Mesodermal cell (in vitro differentiated cells): ENCODE data around the gene CAPZA1.
A peak's percentile ranks its signal among the peaks of the same experiment; 100 is the strongest.

Source experiments
- H3K27ac ChIP-seq: 2 replicates; pipeline ENCODE4 v1.7.0; 2013; ENCODE audit warnings: mild to moderate bottlenecking, low read depth, low read length, moderate library complexity; ENCODE audit not compliant: severe bottlenecking
- H3K36me3 ChIP-seq: 2 replicates; pipeline ENCODE4 v1.7.1; 2013; ENCODE audit warnings: mild to moderate bottlenecking, low read length, moderate library complexity; ENCODE audit not compliant: control insufficient read depth, insufficient read depth
- H3K4me1 ChIP-seq: one replicate; pipeline ENCODE4 v1.7.1; 2013; ENCODE audit warnings: mild to moderate bottlenecking, low read length; ENCODE audit not compliant: insufficient read depth, control insufficient read depth, poor library complexity, severe bottlenecking
- H3K4me3 ChIP-seq: 2 replicates; pipeline ENCODE4 v1.7.0; 2013; ENCODE audit warnings: low read length, control low read depth, mild to moderate bottlenecking; ENCODE audit not compliant: insufficient read depth, poor library complexity, severe bottlenecking; ENCODE audit errors: extremely low read depth
- H3K9me3 ChIP-seq: 2 replicates; pipeline ENCODE4 v1.7.1; 2013; ENCODE audit warnings: mild to moderate bottlenecking, low read length, moderate library complexity; ENCODE audit not compliant: control insufficient read depth
- WGBS, 2 experiments: methylation state at CpG; one replicate each; pipeline ENCODE4 v1.1.5; 2013; ENCODE audit warnings: missing lambda C conversion rate in 2 of 2; ENCODE audit not compliant: insufficient coverage in 2 of 2; 5-methylcytosine and 5-hydroxymethylcytosine counted together

Gene CAPZA1

DNA sequence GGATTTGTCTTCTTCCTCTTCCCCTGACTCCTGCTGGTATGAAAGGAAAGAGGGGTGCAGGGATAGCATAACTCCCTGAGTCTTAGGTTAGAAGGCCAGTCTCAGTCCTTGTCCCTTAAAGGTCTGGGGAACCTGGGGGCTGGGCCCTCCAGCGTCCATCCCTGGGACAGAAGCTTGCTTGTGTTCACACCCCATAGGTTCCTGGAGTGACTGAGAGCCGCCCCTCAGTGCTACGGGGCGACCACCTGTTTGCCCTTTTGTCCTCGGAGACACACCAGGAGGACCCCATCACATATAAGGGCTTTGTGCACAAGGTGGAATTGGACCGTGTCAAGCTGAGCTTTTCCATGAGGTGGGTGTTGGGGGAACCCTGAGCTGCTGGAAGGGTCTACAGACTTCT lies 74.2 kb downstream of the CAPZA1 start:
- Histone ChIP-seq H3K4me1 (peaks cover 8% of the 10 kb centered on the region), H3K36me3 (peaks cover 73% of the 10 kb centered on the region), H3K9me3 (no peaks in the 10 kb centered on the region), H3K4me3 (no peak overlapping the region), H3K27ac (no peak overlapping the region)
- 75 to 81% methylated on average over 4 to 5 of the region's 6 CpGs for WGBS, 2 experiments

GRCh38 chr1:112694363-112694929 lies 74.8 kb downstream of the CAPZA1 start:
- Histone ChIP-seq H3K4me3 (no peak overlapping the region), H3K9me3 (no peaks in the 10 kb centered on the region), H3K36me3 (peaks cover 77% of the 10 kb centered on the region), H3K27ac (no peak overlapping the region), H3K4me1 (peaks cover 14% of the 10 kb centered on the region)
- 92 to 100% methylated on average over 9 to 13 of the region's 15 CpGs for WGBS, 2 experiments

GRCh38 chr1:112695276-112695675 lies 75.6 kb downstream of the CAPZA1 start:
- H3K4me1 ChIP-seq: peaks cover 23% of the 10 kb centered on the region
- no peak overlapping the region for H3K27ac ChIP-seq
- no peaks in the 10 kb centered on the region for H3K9me3 ChIP-seq
- no peak overlapping the region for H3K4me3 ChIP-seq
- peaks cover 76% of the 10 kb centered on the region for H3K36me3 ChIP-seq
- WGBS, 2 experiments: 95 to 96% methylated on average over 6 to 8 of the region's 9 CpGs

DNA sequence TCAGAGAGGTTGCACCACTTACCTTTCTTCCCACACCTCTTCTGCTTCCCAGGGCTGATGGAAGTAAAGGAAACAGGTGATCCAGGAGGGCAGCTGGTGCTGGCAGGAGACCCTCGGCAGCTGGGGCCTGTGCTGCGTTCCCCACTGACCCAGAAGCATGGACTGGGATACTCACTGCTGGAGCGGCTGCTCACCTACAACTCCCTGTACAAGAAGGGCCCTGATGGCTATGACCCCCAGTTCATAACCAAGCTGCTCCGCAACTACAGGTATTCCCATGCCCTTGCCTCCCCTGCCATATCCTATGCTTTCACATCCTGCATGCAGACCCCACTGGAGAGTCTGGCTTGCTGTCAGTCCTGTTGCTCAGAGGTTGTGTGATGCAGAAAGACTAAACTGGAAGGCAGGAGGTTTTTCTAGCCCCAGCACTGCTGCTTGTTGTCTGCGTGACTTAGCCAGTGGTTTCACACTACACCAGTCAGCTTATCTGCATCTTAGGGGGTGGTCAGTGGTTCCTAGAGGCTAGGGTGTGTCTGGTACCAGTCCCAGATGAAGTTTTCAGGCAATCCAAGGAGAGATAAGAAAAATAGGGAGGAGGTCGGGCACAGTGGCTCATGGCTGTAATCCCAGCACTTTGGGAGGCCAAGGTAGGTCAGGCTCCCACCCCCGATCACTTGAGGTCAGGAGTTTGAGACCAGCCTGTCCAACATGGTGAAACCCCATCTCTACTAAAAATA lies 77.1 kb downstream of the CAPZA1 start:
- WGBS, 2 experiments: 91 to 95% methylated on average over 4 to 6 of the region's 7 CpGs
- Histone ChIP-seq H3K4me3 (no peak overlapping the region), H3K27ac (no peak overlapping the region), H3K4me1 (peaks cover 37% of the 10 kb centered on the region), H3K36me3 (peaks cover 76% of the 10 kb centered on the region), H3K9me3 (no peaks in the 10 kb centered on the region)

DNA sequence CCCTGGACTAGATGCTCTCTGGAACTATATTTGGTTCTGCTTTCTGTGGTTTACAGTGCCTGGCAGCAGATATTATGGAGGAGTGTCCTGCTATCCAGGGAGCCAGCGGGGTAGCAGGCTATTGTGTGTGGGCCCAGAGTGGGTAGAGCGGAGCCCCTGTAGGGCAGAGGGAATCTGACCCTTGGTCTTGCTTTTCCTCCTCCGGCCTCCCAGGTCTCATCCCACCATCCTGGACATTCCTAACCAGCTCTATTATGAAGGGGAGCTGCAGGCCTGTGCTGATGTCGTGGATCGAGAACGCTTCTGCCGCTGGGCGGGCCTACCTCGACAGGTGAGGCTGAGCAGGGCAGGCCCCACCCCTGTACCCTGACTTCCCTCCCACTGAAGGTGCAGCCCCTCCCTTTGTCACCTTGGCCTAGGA lies 78.2 kb downstream of the CAPZA1 start:
- Histone ChIP-seq H3K36me3 (peaks cover 76% of the 10 kb centered on the region), H3K9me3 (no peaks in the 10 kb centered on the region), H3K4me1 (peaks cover 47% of the 10 kb centered on the region), H3K27ac (no peak overlapping the region), H3K4me3 (no peak overlapping the region)
- 80 to 99% methylated on average over 1 to 7 of the region's 9 CpGs for WGBS, 2 experiments

DNA sequence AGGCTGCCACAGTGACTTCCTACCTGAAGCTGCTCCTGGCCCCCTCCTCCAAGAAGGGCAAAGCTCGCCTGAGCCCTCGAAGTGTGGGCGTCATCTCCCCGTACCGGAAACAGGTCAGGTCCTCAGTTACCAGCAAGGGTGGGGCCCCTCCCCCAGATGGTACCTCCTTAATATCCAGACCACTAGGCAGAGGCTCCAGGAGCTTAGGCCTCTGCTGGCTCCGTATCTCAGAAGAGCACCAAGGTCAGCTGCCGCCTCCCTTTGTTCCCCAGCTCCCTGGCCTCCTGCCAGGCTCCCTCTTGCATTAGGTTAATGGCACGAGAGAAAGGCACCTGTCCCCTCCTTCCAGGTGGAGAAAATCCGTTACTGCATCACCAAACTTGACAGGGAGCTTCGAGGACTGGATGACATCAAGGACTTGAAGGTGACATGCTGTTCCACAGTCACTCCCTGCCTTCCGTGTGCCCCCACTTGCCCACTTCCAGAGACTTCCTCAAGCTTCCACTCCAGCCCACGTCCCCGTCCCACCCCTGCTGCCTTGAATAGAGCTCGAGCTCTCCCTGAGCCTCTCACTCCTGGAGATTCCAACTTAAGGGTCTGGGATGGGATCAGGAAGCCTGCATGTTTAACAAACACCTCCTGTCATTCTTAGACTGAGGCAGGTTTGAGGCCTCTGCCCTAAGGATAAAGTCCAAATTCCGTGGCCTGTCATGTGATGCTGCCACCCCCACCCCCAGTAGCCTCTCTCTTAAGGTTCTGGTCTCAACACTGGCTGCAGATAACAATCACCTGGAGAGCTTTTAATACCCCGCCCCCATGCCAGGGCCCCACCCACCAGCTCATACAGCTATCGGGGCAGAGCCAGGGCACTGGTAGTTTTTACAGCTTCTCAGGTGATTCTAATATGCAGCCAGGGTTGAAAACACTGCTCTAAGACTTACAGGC lies 79.0 kb downstream of the CAPZA1 start:
- H3K27ac ChIP-seq: no peak overlapping the region
- H3K36me3 ChIP-seq: peaks cover 79% of the 10 kb centered on the region
- peaks cover 56% of the 10 kb centered on the region for H3K4me1 ChIP-seq
- no peaks in the 10 kb centered on the region for H3K9me3 ChIP-seq
- WGBS, 2 experiments: 85 to 86% methylated on average over 11 to 15 of the region's 17 CpGs
- no peak overlapping the region for H3K4me3 ChIP-seq

DNA sequence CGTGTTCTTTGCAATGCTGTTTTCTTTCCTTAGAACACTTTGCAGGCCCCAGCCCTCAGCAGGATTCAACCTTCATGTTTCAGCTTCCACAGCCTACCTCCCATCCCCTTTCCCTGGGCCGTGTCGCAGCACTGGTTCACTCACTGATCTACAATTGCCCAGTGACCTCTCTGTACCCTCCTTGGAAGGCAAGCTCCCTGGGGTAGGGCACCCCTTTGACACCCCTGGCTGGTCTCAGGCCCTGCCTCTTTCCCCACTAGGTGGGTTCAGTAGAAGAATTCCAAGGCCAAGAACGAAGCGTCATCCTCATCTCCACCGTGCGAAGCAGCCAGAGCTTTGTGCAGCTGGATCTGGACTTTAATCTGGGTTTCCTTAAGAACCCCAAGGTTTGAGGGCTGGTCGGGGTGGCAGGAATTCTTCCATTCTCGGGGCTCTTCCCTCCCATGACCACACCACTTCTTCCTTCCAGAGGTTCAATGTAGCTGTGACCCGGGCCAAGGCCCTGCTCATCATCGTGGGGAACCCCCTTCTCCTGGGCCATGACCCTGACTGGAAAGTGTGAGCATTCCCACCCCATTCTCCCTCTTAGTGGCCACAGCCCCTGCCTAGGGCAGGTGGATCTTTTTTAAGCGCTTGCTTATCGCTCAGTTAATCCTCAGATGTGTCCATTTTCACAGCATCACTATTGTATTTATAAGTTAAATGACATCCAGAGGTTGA lies 80.0 kb downstream of the CAPZA1 start:
- no peaks in the 10 kb centered on the region for H3K9me3 ChIP-seq
- H3K27ac ChIP-seq: peak overlapping the region; percentile 95
- no peak overlapping the region for H3K4me3 ChIP-seq
- H3K36me3 ChIP-seq: peaks cover 80% of the 10 kb centered on the region
- WGBS, 2 experiments: 94 to 97% methylated on average over 9 to 11 of the region's 13 CpGs
- H3K4me1 ChIP-seq: peaks cover 64% of the 10 kb centered on the region

DNA sequence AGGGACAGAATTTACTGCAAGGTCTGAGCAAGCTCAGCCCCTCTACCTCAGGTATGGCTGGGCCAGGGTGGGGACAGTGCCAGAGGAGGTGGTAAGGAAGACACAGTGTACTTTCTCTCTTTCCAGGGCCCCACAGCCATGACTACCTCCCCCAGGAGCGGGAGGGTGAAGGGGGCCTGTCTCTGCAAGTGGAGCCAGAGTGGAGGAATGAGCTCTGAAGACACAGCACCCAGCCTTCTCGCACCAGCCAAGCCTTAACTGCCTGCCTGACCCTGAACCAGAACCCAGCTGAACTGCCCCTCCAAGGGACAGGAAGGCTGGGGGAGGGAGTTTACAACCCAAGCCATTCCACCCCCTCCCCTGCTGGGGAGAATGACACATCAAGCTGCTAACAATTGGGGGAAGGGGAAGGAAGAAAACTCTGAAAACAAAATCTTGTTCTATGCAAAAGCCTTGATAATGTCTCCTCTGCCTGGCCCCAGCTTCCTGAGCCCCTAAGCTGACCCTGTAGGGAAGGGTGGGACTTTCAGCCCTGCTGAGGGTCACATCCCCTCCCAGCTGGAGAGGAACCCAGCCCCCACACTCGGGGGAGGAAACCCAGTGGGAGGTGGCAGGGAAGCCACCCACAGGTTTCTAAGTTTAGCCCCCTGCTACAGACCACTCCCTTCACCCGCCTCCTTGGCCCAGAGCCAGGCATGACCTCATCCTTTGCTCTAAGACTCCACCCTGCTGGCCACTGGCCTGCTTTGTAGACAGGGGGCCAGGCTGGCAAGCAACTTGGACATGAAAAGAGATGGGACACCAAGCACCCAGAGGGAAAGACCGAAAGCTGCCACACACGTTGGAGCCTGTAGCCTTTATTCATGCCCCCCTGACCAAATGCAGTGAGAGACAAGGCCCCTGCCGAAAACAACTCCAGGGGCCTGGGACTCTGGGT lies 80.9 kb downstream of the CAPZA1 start:
- Histone ChIP-seq H3K4me3 (no peak overlapping the region), H3K9me3 (no peaks in the 10 kb centered on the region), H3K36me3 (peaks cover 70% of the 10 kb centered on the region), H3K27ac (peak overlapping the region; percentile 95), H3K4me1 (peaks cover 66% of the 10 kb centered on the region)
- 13 to 36% methylated on average over 5 to 6 of the region's 7 CpGs for WGBS, 2 experiments

GRCh38 chr1:112701227-112702066 lies 81.8 kb downstream of the CAPZA1 start:
- peak overlapping the region; percentile 95 for H3K27ac ChIP-seq
- no peak overlapping the region for H3K4me3 ChIP-seq
- peaks cover 62% of the 10 kb centered on the region for H3K36me3 ChIP-seq
- peaks cover 66% of the 10 kb centered on the region for H3K4me1 ChIP-seq
- H3K9me3 ChIP-seq: no peaks in the 10 kb centered on the region
- WGBS, 2 experiments: 70 to 83% methylated on average over 10 to 12 of the region's 17 CpGs
